GM12801 (cell line): Measurements from ENCODE around the gene S100A10.

ENCODE experiments used
- CTCF ChIP-seq: IDR thresholded peaks from one replicate; pipeline ENCODE4 v1.5.1; 2011; ENCODE audit warnings: control low read depth; ENCODE audit not compliant: insufficient read length; ENCODE audit errors: extremely low read depth

Gene S100A10

GRCh38 chr1:152035539-152036266 lies 42.0 kb upstream of the S100A10 start:
- TF ChIP-seq CTCF: no peak

GRCh38 chr1:152034654-152035538 lies 41.2 kb upstream of the S100A10 start:
- no peak for TF ChIP-seq CTCF

- TF ChIP-seq CTCF: no peak
Measured at GRCh38 chr1:152034324-152034653, 40.6 kb upstream of the S100A10 start.

- TF ChIP-seq CTCF: no peak
Measured at GRCh38 chr1:152029929-152030211, 36.2 kb upstream of the S100A10 start.

GRCh38 chr1:152029144-152029928 lies 35.7 kb upstream of the S100A10 start:
- TF ChIP-seq CTCF: no peak

GRCh38 chr1:152026895-152027294 lies 33.2 kb upstream of the S100A10 start:
- no peak for TF ChIP-seq CTCF

GRCh38 chr1:152024223-152024622 lies 30.6 kb upstream of the S100A10 start:
- TF ChIP-seq CTCF: no peak
